Inflammatory macrophage treated with lipopolysaccharide for 1 hour (primary cell): ENCODE results near the gene BSDC1.

Experiments
- DNase-seq, 2 donors: peaks; one replicate each; pipeline ENCODE4 v3.0.0-alpha.2; 2020 to 2022

BSDC1 gene

GRCh38 chr1:32335790-32336590 is 58.3 kb downstream of the BSDC1 start, which contains the start of gene MARCKSL1:
Gene MARCKSL1 (minus strand): TSS chr1:32336233. CDS start chr1:32336033, 200 bp downstream.
- peak; percentile 39 to 69 for DNase-seq

- no peak for DNase-seq
Observed at GRCh38 chr1:32335535-32335789, 58.8 kb downstream of the BSDC1 start.

DNA sequence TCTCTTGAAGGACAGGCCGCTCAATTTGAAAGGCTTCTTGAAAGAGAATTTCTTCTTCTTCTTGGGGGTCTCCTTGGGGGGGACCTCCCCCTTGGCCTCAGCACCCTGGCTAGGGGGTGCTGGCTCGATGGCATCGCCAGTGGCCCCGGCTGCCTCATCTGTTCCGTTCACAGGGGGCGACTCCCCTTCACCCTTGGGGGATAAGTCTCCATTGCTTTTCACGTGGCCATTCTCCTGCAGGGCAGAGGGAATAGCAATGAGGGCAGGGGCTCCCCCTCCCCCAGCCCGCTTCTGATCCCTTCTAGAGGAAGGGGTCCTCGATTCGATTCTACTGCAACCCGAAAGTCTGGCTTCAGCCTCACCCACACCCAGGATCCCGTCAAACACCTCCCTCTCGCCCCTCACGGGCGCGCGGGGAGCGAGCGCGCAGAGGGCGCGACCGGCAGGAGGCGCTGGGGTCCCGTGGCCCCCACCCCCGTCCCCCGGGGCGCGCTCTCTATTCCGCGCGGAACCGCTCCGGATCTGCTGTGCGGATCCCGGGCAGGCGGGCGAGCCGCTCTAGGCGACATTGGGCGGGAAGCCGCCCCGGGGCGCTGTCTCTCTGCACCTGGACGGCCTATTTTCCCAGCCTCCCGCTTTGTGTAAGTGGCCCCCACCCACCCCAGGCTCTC is 59.2 kb downstream of the BSDC1 start:
- peak; percentile 30 to 51 for DNase-seq

DNA sequence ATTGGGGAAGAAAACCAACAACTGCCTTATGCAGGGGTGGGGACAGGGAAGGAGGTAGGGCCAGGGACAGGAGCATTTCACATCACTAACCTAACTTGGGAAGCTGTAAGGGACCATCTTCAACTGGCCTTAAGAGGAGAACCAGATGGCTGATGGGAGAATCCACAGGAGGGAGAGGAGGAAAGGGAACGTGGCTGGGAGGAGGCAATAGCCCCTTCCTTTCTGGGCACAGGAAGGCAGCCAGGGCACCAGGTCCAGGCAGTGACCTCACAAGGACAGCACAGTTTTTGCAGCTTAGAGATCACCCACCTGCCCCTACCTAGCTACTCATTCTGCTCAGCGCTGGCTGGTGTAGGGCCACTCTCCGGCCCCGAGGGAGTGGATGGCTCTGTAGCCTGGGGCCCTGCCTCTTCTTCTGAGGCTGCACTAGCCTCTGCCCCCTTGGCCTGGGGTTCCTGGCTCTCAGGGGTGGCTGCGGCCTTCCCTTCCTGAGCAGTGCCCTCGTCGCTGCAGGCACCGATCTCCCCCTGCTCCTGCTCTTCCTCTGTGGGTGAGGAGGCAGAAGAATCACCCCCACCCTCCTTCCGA is 59.9 kb downstream of the BSDC1 start:
- no peak for DNase-seq

GRCh38 chr1:32333251-32333963 is 60.8 kb downstream of the BSDC1 start:
- no peak for DNase-seq

DNA sequence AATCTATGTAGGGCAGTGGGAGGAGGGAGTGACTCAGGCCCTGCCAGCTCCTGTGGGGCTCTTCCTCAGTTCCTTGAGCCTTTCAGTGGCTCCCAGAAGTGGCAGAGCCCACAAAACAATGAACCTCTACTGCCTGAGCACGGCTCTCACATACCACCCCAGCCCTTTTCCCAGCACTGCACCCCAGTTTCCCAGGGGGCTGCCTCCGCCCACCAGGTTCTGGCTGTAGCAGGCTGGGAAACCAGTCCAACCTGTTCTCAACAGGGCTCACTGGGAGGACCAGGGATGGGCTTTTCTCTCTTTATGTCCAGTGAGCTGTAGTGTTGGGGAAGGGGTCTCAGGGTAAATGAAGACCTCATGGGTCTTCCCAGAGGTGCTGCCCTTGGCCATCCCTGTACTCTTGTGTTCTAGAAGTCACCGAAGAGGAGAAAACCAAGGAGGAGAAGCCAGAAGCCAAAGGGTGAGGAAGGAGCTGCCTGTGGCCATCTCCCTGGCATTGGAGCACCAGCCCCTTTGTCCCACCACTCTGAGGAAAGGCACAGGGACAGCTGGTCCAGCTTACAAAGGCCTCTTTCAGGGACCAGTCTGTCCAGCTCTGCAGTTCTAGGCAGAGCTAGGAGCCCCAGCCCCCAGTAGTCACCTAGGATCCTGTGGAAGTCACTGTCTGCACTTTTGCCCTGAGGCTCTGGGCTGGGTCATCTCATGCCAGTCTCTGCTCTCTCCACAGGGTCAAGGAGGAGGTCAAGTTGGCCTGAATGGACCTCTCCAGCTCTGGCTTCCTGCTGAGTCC is 61.8 kb downstream of the BSDC1 start:
- no peak for DNase-seq

GRCh38 chr1:32331549-32331948 is 62.7 kb downstream of the BSDC1 start:
- DNase-seq, result no peak

DNA sequence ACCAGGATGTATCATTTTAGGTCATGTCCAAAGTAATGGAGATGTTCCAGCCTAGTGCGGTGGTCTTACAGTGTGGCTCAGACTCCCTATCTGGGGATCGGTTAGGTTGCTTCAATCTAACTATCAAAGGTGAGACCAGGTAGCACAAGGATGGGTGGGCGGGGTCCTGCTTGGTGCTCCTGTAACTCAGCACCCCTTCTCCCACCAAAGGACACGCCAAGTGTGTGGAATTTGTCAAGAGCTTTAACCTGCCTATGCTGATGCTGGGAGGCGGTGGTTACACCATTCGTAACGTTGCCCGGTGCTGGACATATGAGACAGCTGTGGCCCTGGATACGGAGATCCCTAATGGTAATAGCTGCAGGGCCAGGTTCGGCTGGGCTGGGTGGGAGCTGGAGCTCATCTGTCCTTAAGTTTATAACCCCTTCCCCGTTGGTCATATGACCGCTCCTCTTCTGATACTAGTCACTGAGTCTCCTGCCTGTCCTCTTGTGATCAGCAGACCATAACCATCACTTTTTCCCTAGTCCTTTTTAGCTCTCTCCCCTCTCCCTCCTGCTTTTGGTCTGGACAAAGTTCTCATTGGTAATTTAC is 63.6 kb downstream of the BSDC1 start:
- no peak for DNase-seq

GRCh38 chr1:32329931-32330466 is 64.2 kb downstream of the BSDC1 start:
- DNase-seq, result no peak

GRCh38 chr1:32327204-32327603 is 67.0 kb downstream of the BSDC1 start:
- no peak for DNase-seq

DNA sequence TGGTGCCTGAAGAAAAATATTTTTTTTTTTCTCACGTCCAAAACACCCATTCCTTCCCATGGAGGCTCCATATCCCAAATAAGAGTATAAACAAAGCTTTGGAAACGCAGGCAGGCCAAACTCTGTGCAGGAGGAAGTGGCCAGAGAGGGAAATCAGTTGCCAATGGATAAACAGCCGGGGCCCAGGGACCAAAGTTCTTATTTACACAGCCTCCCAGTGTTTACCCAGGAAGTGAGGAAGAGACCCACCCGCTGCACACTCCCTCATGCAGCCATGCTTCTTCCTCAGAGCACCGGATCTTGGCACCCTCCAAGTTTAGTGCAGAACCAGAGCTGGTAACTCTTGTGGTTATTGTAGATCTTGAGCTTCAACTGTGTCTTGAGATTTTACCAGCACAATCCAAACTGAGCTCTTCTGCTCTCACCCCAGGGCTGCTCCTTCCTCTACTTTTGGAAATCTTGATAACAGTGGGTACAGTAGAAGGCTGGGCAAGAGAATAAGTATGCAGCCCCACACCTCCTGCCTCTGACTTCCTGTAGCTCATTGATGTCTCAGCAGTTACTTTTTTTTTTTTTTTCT is 72.4 kb downstream of the BSDC1 start:
- no peak for DNase-seq

DNA sequence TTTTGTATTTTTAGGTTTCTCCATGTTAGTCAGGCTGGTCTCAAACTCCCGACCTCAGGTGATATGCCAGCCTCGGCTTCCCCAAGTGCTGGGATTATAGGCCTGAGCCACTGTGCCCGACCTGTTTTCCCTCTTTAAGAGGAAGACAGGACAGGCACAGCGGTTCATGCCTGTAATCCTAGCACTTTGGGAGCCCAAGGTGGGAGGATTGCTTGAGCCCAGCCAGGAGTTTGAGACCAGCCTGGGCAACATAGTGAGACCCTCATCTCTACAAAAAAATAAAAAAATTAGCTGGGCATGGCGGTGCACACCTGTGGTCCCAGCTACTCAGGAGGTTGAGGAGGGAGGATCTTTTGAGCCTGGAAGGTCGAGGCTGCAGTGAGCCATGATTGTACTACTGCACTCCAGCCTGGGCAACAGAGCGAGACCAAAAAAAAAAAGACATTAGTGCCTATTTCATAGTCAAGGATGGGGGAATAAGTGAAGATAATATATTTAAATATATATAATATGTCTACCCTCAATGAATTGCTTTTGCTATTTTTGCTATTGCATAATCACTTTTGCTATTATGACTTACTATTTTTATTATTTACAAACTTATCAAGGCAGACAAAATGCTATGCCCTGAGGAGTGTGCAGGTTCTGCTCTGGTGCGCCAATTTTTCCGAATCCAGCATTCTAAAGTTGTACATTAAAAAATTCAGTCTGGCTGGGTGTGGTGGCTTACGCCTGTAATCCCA is 75.9 kb downstream of the BSDC1 start:
- DNase-seq, result no peak

GRCh38 chr1:32316903-32317277 is 77.4 kb downstream of the BSDC1 start:
- DNase-seq, result no peak
